GM12892 (cell line): ENCODE measurements around the gene OR2Z1. TPM values are rescaled to one million over a fixed set of nuclear protein-coding genes. Genes with fewer than 3 reads are reported as not detected.

Source experiments
- DNase-seq: peaks from one replicate; pipeline ENCODE4 v3.0.0; 2011; ENCODE audit not compliant: insufficient read length
- FAIRE-seq: peaks from 2 replicates; lab custom pipeline; 2011; peaks lifted over from hg19 to GRCh38; lab: Jason Lieb, UNC
- POLR2A ChIP-seq: IDR thresholded peaks from 2 replicates; pipeline ENCODE4 v1.6.1; 2011; ENCODE audit warnings: low read depth, low read length, control low read depth
- POLR2AphosphoS5 ChIP-seq: IDR thresholded peaks from 2 replicates; pipeline ENCODE4 v1.6.1; 2011; ENCODE audit warnings: low read depth, low read length, control low read depth
- TAF1 ChIP-seq: IDR thresholded peaks from 2 replicates; pipeline ENCODE4 v1.6.1; 2011; ENCODE audit warnings: low read depth, mild to moderate bottlenecking, control low read depth, low read length, borderline replicate concordance
- polyA plus RNA-seq: library from polyadenylated mRNA; unstranded; fragments of >200 nt; gene quantifications from one replicate; pipeline ENCODE4 v1.2.1, GENCODE V29; 2012; ENCODE audit warnings: missing spikeins, inconsistent platforms; ENCODE audit not compliant: missing spikeins

OR2Z1 gene
- not detected for polyA plus RNA-seq

GRCh38 chr19:8721334-8721733, at the start of gene OR2Z1:
Gene OR2Z1, plus strand, starts transcription at chr19:8721634. Its CDS starts 9,395 bp downstream, at chr19:8731029.
- FAIRE-seq (no peak), DNase-seq (no peak)
- TF ChIP-seq POLR2AphosphoS5 (no peak), POLR2A (no peak)

GRCh38 chr19:8673276-8673891, 48.0 kb upstream of the OR2Z1 start:
- no peak for DNase-seq
- TF ChIP-seq POLR2A = no peak
- no peak for TF ChIP-seq TAF1
- TF ChIP-seq POLR2AphosphoS5 = no peak
- no peak for FAIRE-seq

GRCh38 chr19:8675066-8675465, 46.4 kb upstream of the OR2Z1 start:
- no peak for TF ChIP-seq POLR2AphosphoS5
- TF ChIP-seq POLR2A = no peak
- TF ChIP-seq TAF1 = no peak
- FAIRE-seq (no peak), DNase-seq (no peak)

- no peak for FAIRE-seq
These were observed 43.1 kb upstream of the OR2Z1 start for GRCh38 chr19:8678244-8678807.

GRCh38 chr19:8680676-8681344, 40.6 kb upstream of the OR2Z1 start:
- FAIRE-seq (no peak), DNase-seq (no peak)
- no peak for TF ChIP-seq POLR2AphosphoS5
- no peak for TF ChIP-seq POLR2A
- no peak for TF ChIP-seq TAF1

More at GRCh38 chr19:8678244-8678807, 43.1 kb upstream of the OR2Z1 start:
- no peak for TF ChIP-seq POLR2A
- TF ChIP-seq TAF1 = no peak
- TF ChIP-seq POLR2AphosphoS5 = no peak
- no peak for DNase-seq

GRCh38 chr19:8681345-8682029, 39.9 kb upstream of the OR2Z1 start:
- DNase-seq (no peak), FAIRE-seq (no peak)
- TF ChIP-seq POLR2A (no peak), TAF1 (no peak), POLR2AphosphoS5 (no peak)

- DNase-seq = no peak
- FAIRE-seq = no peak
- TF ChIP-seq POLR2AphosphoS5 = no peak
These were observed 39.0 kb upstream of the OR2Z1 start for GRCh38 chr19:8682472-8682871.

GRCh38 chr19:8682931-8683330, 38.5 kb upstream of the OR2Z1 start:
- DNase-seq (no peak), FAIRE-seq (no peak)
- TF ChIP-seq TAF1 (no peak), POLR2A (no peak), POLR2AphosphoS5 (no peak)

GRCh38 chr19:8684001-8684902, 37.2 kb upstream of the OR2Z1 start:
- FAIRE-seq (no peak), DNase-seq (no peak)
- no peak for TF ChIP-seq POLR2AphosphoS5
- no peak for TF ChIP-seq TAF1
- TF ChIP-seq POLR2A = no peak

- DNase-seq (no peak), FAIRE-seq (no peak)
- TF ChIP-seq POLR2AphosphoS5 (no peak), POLR2A (no peak), TAF1 (no peak)
These were observed 34.9 kb upstream of the OR2Z1 start for GRCh38 chr19:8686549-8686948.

- TF ChIP-seq POLR2AphosphoS5 = no peak
- no peak for TF ChIP-seq POLR2A
- no peak for TF ChIP-seq TAF1
- FAIRE-seq = no peak
These were observed 32.5 kb upstream of the OR2Z1 start for GRCh38 chr19:8688930-8689329.

More at GRCh38 chr19:8688930-8689329, 32.5 kb upstream of the OR2Z1 start:
- DNase-seq = no peak
